HG03342 (cell line): ENCODE data around the gene NEURL1.
"Not testable (repeated sequence)": the region's sequence is repeated elsewhere in the genome, so short reads cannot be mapped to it uniquely, and the experiment has no call there.

Source experiments
- ATAC-seq: cut with Tn5 transposase; IDR thresholded peaks from one replicate; pipeline ENCODE4 v1.9.1; 2021; ENCODE audit warnings: mild to moderate bottlenecking, moderate library complexity; ENCODE audit not compliant: unreplicated experiment

NEURL1 gene

DNA sequence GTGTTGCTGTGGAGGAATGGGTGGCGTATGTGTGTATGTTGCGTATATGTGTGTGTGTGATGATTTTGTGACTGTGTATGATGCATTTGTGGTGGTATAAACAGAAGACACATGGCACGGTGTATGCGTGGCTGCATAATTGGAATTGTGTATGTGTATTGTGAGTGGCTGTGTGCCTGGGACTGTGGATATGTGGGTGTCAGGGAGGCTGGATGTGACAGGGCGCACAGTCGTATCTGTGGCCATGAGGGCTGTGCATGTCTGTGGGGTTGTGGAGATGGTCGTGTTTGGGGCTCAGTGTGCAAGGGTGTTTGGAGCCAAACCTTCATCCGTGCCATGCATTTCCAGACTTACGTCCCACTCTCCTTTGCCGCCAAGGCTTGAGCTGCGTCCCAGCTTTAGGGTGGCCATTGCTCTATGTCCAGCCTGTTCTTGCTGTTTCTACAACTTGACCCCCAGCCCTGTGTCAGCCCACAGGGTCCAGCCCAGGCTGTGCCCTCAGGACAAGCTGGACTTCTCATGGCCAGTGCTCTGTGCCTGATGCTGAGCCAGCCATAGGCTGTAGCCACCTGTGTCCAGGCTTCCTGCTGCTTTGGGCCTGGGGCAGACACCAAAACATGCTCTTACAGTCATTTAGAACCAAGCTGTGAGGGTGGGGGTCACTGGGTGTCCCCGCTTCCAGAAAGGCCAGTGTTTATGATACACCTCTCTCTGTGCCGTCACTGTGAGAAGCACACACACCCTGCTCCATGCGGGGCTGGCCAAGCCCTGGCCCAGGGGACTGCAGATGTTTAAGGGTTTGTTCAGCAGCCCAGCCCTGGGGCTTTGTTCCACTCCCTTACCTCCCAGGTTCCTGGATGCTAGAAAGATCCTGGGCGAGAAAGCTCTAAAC is 127.6 kb downstream of the NEURL1 start:
- no peak for ATAC-seq

DNA sequence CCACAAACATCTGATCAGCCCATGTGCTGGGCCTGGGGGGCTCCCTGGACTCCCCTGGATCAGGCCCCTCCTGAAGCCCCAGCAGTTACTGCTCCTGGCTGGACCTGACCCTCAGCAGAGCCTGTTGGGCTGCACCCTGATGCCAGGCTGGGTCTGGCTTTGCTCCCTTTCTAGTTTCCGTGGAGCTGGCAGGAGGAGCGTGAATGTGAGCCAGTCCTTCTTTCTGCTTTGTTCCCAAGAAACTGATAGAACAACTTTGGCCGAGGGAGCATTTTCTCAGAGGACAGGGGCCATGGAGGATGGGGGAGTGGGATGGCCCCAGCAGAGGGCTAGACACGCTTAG is 128.2 kb downstream of the NEURL1 start:
- ATAC-seq, result no peak

DNA sequence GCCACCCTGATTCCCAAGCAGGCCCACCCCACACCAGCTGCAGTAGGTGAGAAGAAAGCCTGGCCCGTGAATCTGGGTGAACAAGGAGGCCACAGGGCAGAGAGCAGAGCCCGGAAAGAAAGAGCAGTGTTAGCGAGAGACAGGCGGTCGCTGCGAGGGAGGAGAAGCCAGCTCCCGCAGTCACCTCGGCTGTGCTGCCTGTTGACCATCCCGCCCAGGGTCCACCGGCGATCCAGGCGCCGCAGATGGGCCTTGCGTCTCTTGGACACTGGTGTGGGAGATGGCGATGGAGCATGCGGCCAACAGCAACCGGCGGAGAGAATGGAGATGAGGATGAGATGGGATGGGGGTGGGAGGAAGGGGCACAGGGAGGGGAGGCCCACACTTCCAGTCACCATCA is 128.8 kb downstream of the NEURL1 start:
- ATAC-seq, result no peak

DNA sequence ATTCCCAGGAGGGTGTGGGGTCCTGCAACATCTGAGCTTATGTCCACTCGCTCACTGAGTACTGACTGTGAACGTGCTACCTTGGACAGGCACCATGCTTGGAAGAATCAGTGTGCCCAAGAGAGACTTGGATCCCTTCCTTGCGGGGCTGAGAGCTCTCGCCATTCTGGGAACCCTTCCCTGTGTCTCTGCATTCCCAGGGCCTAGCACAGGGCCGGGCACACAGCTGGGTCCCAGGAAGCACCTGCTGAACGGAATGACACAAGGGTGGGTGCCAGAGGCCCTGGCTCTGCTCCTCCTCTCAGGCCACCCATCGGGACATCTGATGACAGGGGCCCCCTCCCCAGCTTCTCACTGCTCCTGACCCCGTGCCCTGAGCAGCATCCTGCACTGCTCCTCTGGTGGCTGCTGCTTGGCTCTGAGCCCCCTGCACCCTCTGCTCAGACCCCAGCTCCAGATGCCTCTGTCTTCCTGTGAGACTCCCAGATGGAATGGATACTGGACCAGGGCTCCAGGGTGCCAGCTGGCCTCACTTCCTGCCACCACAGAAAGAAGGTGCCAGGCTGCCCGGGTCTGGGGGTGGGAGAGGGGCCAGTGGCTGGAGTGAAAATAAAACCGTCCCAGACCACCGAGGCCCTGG is 129.6 kb downstream of the NEURL1 start:
- ATAC-seq, result no peak

DNA sequence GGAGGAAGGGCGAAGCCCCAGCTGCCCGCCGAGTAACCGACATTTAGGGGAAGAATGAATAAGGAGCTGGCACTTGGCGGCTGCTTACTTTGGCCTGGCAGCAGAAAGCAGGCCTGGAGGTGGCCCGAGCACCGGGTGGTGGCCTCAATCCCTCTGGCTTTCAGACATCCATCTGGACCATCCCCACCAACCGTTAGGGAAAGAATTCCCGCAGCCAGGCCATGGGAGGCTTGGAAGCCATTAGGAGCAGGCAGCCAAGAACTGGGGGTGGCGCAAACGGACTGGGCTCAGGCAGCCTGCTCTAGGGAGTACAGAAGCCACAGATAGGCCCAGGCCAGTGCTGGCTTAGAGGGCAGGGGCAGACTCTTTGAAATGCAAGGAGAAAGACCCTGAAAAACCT is 132.7 kb downstream of the NEURL1 start:
- ATAC-seq, result no peak

DNA sequence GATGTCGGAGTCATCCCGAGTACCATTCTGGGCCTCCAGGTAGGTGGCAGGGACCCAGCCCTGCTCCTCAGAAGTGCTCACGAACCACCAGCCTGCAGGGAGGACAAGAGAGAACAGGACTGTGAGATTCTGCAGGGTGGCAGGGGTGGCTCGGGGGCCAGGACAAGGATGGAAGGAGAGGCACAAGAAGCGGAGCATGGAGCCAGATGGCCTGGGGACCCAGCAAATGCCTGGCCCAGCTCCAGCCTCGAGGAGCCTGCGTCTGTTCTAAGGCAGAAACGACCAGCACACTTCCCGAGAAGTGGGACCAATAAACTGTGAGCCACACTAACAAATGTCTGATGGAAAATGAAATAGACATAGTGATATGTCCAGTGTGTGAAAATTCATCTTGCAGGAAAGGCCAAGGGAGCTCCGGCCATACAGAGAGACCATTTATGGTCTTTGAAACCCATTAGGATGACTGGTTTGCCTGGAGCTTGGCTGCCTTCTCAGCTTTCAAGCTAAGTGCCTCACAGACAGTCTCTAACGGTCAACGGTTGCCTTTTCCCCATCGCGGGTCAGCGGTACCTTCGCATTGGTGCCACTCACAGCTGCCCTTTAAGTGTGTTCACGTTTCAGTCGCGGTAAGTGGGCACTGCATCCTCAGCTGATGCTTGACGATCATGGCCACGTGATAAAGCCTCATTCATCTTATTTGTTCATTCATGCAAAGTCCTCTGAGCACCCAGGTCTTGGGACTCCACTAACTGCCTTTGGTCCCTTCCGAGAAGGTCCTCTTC is 133.8 kb downstream of the NEURL1 start:
- ATAC-seq, result no peak

DNA sequence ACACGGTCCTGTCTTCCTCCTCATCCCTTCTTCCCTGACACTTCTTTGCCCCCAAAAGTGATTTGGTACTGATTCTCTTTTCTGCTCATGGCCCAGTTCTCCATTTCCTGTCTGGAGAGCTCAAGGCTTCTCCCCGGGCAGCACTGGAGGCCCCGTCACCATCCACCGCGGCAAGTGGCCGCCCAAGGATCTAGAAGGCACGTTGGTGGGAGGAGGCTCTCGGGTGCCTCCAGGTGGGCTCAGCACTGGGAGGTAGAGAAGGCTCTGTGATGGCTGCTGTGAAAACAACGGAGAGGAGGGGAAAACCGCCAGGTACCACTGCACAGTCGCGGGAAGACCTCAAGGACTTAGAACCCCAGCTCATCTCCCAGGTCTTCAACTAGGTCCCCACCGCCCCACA is 134.4 kb downstream of the NEURL1 start:
- ATAC-seq, result no peak

DNA sequence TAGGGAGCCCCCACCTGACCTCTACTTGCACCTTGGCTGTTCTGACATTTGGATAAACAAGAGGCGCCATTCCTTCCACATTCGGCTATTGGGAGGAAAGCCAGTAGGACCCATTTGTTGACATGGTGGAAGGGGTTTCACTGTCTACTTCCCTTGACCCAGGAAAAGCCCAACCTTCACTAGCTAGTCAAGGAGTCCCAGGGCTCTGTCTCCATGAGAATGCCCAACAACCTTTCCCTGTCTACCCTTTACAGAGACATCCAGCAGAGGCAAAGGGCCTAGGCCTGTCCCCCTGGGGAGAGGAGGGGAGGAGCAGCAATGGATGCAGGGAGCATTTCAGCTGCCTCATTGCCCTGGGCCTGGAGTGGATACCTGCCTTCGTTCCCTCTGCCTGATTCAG is 136.1 kb downstream of the NEURL1 start:
- no peak for ATAC-seq

DNA sequence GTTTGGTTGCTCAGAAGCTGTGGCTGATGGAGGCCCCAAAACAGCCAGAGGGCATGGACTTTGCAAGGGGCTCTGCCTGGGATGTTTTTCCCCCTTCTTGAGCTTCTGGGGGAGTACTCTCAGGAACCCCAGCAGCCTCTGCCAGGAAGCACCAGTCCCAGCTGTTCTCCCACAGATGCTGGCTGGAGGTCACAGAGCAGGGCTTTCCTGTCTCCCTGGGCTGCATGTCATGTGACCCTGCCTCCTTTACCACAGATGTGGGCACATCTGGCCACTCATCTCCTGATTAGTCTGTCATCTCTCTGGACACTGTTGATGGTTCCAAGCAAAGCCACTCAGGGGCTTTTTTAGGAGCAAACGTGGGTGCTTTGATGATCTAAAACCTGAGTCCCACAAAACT is 136.7 kb downstream of the NEURL1 start:
- ATAC-seq, result no peak

DNA sequence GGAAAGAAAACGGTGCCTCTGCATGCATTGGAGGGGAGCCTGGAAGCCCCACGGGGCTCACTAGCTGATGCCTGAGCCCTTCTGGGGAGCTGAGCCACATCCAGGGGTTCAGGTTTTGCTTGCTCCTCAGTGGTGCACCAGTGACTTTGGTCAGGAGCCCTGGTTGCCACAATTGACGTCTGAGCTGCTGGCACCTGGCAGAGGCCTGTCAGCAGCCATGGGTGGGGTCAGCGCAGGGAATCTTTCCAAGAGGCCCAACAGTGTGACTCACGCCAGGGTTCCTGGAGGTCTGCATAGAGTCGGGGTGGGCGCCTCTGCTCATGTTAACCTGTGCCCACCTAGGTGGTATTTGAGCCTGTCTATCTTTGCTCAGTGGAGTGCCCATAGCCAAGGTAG is 138.7 kb downstream of the NEURL1 start:
- ATAC-seq, result no peak

DNA sequence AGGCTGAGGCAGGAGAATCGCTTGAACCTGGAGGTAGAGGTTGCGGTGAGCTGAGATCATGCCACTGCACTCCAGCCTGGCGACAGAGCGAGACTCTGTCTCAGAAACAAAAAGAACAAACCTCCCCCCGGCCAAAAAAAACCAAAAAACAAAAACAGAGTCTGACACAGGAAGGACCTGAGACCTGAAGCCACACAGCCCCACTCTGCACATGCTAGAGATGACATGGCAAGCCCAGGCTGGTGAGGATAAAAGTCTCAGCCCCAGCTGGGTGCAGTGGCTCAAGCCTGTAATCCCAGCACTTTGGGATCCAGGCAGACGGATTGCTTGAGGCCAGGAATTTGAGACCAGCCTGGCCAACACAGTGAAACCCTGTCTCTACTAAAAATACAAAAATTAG is 139.4 kb downstream of the NEURL1 start:
- not testable (repeated sequence) for ATAC-seq

DNA sequence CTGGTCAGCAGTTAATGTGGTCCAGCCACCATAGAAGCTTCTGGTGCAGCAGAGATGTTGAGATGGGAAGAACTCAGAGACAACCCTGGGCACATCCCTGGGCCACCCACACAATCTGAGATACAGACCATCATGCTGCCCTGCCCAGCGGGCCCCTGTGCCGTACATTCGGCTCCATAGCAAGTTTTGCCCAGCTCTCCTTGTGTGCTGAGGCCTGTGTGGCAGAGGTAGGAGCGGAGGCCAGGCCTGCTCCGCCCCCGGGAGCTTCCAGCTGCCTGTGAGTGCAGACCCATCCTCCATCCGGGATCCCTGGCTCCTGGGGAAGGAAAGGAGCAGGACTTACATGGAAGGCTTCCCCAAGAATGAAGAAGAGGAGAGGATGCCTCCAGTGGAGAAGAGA is 140.3 kb downstream of the NEURL1 start:
- ATAC-seq, result no peak

DNA sequence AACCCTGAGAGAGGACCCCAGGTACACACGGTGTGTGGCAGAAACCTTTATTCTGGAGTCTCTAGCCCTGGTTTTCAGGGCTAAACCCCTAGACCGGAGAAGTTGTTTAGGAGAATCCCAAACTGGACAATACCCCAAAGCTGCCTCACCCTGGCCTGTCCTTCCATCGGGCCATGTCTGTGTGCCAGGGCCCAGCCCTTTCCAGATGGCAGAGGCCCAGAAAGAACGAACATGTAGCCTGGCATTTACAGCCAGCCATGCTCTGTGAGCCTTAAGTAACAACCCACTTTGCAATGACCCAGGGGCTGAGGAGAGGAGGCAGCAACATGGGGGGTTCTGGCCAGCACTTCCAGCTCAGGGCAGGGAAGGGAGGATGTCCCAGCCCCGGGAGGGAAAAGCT is 142.1 kb downstream of the NEURL1 start:
- ATAC-seq, result no peak

DNA sequence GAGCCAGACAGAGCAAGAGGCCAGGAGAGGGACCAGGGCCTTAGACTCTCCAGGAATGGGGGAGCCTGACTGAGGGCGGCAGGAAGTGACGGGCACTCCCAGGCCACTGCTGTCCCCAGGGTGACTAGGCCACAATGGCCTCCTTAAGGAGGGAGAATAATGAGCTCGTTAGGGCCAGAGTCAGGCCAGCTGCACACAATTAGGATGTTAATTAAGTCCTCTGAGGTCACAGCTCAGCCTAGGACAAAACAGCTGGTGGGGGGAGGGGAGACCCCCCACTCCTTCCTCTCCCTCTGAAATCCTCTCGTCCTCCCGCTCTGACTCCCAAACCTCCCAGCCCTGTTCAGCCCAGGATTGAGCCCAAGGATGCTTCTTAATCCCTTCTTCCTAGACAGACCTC is 143.0 kb downstream of the NEURL1 start:
- ATAC-seq, result no peak

DNA sequence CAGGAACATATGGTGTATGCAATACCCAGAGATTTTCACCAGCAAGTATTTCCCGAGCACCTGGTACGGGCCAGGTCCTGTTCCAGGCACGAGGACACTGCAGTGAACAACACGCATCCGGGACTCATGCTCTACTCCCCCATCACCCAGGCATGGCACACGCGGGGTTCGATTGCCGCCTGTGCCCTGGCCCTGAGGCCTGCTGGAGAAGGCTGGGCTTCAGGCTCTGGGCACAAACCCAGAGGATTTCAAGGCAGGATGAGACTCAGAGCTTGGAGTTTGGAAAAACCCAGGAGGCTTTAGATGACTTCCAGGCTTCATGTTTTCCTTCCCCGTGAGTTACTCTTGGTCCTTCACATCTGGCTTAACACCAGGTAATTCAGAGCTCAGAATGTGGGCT is 143.5 kb downstream of the NEURL1 start:
- ATAC-seq, result no peak

DNA sequence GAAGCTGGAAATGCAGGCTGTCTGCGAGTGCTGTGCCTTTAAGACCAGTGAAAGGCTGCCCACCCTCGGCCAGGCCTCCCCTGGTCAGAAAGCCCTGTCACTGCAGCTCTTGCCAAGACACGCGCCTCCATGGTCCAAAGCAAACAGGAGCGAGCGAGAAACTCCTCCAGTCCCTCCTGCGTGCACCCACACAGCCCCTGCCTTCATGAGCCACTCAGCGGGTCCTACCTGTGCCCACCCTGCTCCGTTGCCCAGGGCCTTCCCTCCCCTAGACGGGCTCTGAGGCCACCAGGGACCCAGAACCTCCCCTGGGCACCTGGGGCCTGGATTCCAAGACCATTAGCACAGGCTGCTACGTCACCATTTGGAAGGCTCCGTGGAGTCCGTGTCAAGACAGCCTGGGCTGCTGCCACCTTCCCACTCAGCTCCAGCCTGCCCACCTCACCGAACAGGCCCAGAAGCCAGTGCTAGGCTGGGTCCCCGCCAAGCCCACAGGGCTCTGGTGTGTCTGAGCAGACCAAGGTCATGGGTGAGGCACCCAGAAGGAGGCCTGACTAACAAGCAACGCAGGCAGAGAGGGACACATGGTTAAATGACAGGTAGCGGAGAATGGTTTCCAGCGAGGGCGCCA is 144.5 kb downstream of the NEURL1 start:
- ATAC-seq, result no peak

DNA sequence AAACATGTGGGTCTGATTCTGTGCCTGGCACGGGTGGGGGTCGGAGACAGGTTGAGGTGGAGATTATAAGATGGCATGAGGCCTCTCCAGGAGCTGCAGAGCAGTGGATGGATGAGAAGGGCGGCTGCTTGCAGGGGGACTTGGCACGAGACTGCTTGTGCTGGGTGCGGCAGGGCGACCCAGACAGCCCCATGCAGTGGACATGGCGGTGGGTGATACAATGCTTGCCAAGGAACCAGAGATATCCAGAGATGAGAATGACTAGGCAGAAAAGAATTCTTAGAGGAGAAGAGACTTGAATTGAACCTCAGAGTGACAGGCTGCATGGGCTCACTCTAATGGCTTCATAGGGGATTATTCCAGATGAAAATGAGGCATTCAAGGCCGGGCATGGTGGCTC is 145.4 kb downstream of the NEURL1 start:
- ATAC-seq, result no peak

DNA sequence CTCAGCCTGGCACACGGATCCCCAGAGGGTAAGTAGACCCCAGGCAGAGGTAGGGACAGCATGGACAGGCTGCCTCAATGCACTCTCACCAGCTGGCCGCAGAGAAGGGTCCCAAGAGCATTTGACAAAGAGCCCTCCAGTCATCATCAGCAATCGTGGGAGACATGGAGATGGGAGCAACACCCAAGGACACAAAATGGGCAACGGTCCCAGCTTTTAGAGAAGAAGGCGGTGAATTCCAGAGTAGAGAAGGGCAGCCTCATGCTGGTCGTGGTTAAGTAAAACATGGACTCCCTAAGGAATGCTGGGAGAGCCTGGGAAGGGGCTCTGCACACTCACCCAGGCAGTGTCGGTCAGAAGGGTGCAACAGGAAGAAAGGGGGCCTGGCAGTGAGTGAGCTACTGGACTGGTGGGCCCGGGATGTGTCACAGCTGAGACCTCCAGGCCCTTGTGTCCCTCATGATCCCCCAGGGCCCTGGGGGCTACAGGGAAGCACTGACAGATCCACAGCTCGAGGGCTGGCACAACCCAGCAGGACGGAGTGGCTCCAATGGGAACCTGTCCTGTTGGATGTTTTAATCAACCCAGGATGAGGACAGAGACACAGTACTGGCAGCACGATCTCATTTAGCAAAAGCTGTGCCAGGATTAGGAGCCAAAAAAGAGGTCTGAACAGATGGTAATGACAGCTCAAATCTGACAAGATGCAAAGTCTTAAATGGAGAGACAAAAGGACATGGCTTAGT is 147.1 kb downstream of the NEURL1 start:
- ATAC-seq, result no peak

DNA sequence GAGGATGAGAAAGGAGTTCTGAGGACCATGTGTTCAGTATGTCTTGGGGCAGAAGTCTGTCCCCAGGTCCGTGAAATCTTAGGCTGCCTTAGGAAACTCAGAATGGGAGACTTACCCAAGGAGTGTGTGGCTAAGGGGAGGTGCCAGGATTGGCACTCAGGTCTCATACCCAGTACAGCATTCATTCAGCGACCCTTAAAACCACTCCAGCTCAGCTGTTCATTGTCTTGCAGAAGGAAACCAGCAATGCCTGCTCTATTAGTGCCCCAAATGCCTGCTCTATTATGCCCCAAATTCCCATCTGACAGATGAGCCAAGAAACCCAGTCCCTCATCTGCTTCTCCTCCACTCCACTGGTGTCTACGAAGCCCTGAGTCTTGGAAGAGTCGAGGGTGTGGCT is 147.8 kb downstream of the NEURL1 start:
- no peak for ATAC-seq
